ENCODE data around the gene ZBTB43.

Gene ZBTB43

GRCh38 chr9:126851286-126851880, 46.5 kb downstream of the ZBTB43 start:
- TF ChIP-seq, protein P1, sequence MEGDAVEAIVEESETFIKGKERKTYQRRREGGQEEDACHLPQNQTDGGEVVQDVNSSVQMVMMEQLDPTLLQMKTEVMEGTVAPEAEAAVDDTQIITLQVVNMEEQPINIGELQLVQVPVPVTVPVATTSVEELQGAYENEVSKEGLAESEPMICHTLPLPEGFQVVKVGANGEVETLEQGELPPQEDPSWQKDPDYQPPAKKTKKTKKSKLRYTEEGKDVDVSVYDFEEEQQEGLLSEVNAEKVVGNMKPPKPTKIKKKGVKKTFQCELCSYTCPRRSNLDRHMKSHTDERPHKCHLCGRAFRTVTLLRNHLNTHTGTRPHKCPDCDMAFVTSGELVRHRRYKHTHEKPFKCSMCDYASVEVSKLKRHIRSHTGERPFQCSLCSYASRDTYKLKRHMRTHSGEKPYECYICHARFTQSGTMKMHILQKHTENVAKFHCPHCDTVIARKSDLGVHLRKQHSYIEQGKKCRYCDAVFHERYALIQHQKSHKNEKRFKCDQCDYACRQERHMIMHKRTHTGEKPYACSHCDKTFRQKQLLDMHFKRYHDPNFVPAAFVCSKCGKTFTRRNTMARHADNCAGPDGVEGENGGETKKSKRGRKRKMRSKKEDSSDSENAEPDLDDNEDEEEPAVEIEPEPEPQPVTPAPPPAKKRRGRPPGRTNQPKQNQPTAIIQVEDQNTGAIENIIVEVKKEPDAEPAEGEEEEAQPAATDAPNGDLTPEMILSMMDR (IDR thresholded peaks at IDR 0.05) = no peak
- no peak overlapping the region for H3K27ac ChIP-seq

- TF ChIP-seq, protein P1 (IDR thresholded peaks at IDR 0.05) = no peak
- TF ChIP-seq ZFX (IDR thresholded peaks at IDR 0.05; ENCODE audit: borderline replicate concordance) = no peak
Observed at GRCh38 chr9:126852086-126852688, 47.3 kb downstream of the ZBTB43 start.

DNA sequence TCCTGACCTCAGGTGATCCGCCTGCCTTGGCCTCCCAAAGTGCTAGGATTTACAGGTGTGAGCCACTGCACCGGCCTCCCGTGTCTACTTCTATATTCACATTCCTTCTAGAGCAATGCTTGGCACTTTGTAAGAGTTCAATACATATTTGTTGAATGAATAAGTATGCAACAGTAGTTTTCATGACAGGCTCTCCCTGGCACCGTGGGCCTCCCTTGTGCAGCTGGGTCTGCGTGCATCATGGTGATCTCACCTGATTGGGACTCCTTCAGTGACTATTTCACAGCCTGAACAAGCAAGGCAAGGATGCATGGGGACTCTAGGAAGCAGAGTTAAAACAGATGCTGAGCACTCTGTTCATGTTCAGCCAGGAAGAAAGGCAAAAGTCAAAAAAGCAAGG, 48.8 kb downstream of the ZBTB43 start:
- TF ChIP-seq ZFX (IDR thresholded peaks at IDR 0.05; ENCODE audit: borderline replicate concordance) = no peak
- TF ChIP-seq, protein P1 (IDR thresholded peaks at IDR 0.05) = no peak
- H3K27ac ChIP-seq = no peak overlapping the region

More at GRCh38 chr9:126852086-126852688, 47.3 kb downstream of the ZBTB43 start:
- no peak overlapping the region for H3K27ac ChIP-seq

DNA sequence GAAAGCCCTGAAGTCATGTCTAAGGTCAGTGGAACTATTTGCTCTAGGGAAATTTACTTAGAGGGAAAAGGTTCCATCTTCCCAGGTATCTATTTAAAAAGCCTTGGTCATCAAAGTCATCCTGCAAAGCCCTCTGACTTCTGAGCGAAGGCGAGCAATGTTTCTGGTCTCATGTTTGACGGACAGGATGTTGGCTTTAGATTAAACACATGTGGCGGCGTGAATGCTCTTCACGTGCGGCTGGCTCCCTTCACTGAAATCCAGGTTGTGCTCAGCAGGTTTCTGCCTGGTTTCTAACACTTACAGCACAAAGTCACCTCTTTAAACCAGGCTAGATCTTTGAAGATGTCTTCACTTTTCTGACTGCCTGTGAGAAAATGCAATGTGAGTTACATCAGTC, 49.9 kb downstream of the ZBTB43 start:
- H3K27ac ChIP-seq = no peak overlapping the region
- no peak for TF ChIP-seq ZFX (IDR thresholded peaks at IDR 0.05; ENCODE audit: borderline replicate concordance)
- TF ChIP-seq, protein P1 (IDR thresholded peaks at IDR 0.05) = no peak

DNA sequence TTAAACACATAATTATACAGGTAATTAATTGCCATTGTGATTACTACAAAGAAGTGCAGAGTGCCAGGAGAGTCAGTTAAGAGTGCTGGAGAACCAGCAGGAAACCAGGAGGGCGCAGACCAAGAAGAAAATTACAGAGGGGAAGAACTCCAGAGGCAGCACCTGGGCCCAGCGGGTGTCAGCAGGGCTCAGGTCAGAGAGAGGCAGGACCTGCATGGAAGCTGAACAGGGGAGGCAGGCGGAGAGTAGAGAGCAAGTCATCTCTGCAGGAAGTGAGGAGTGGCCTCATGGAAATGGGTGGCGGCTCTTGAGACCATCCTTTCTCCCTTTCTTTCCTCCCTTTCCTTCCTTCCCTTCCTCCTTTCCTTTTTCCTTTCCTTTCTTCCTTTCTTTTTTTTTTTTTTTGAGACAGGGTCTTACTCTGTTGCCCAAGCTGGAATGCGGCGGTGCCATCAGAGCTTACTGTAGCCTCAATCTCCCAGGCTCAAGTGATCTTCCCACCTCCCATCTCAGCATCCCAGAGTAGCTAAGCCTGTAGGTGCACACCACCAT, 51.6 kb downstream of the ZBTB43 start:
- no peak overlapping the region for H3K27ac ChIP-seq
- no peak for TF ChIP-seq ZFX (IDR thresholded peaks at IDR 0.05; ENCODE audit: borderline replicate concordance)
- TF ChIP-seq, protein P1 (IDR thresholded peaks at IDR 0.05) = no peak

DNA sequence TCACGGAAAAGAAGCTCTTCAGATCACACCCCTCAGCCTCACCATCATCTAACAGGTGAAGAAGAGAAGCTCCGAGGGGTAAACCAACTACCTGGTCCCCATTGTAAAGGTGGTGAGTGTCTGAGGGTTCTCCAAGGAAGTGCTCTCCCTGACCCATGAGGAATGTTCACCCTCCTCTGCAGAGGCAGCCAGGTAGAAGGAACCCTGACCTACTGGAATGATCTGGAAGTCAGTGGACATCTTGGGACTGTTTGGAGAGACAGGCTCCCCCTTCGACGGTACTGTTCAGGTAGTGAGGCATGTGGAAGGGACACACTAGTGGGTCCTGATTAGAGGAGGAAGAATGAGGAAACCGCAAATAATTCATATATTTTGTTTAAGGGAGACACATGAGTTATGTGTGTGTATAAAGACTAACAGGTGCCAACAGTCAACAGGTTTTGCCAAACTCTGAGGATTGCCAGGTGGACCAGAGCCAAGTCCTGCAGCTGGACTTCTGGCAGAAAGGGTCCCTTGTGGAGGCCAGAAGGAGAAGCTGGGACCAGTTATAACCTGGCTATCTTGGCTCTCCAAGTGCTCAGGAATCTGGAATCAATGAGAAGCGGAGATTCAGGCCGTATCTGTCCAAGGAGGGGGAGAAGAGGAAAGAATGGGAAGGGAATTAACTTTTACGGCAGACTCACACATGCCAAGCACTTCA, 52.6 kb downstream of the ZBTB43 start:
- no peak for TF ChIP-seq ZFX (IDR thresholded peaks at IDR 0.05; ENCODE audit: borderline replicate concordance)
- TF ChIP-seq, protein P1 (IDR thresholded peaks at IDR 0.05) = no peak
- H3K27ac ChIP-seq = no peak overlapping the region

DNA sequence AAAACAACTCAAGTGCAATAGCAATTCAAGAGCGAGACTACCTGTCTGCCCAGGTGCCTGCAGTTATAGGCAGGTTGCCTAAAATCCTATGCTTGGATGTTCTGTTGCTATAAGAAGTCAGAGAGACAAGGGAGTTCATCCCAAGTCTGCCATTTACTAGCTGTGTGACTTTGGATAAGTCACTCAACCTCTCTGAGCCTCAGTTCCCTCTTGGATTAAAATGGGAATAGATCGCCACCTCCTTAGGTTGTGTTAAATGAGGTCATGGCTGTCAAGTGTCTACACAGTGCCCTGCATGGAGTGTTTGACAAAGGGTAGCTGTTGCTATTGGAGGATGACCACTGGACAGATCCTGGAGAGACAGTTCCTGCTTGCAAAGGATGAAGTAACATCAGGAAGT, 54.3 kb downstream of the ZBTB43 start:
- H3K27ac ChIP-seq = no peak overlapping the region
- no peak for TF ChIP-seq ZFX (IDR thresholded peaks at IDR 0.05; ENCODE audit: borderline replicate concordance)
- TF ChIP-seq, protein P1 (IDR thresholded peaks at IDR 0.05) = no peak
